NOMO-1 treated with DMSO at 0.1 percent for 48 hours (cell line): ENCODE measurements around the gene NRP1.
"Not testable (repeated sequence)": the region's sequence is repeated elsewhere in the genome, so short reads cannot be mapped to it uniquely, and the experiment has no call there.

Experiments
- DNase-seq: peaks from one replicate; lab custom pipeline; 2025; ENCODE audit not compliant: unreplicated experiment; lab: John Stamatoyannopoulos, UW

NRP1 gene

DNA sequence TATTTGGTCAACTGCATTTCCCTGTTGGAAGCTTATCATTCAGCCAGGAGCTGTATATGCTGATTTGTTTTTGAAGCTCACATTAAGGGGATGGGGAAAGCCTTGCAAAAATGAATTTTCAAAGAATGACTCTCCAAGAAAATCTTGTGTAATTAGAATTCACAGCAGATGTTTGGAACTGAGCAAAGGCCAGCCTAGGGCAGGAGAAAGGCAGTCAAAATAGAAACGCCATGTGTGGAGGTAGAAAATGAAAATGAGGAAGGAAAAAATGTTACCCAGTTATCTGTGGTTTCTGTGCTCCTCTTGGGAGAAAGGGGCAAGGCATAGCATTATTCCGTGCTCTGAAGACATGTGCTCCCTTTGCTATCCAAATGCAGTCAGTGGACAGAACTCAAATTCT, 93.5 kb downstream of the NRP1 start:
- DNase-seq: peak; percentile 9

DNA sequence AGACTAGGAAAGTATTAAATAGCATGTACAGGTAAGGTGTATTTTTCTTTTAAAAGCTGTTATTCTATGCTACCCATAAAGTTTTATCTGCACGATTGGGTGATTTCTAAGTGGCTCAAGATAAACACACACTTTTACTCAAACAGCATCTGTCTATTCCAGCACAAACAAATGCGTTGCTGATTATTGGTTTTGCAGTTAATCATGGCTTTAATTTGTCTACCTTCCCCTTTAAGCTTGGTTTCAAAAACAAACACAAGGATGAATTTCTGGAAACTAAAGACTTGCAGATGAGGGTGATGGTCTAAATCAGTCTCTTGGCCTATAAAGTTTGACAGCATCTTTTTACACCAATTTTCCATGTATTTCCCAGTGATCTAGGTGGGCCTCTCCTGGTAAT, 94.2 kb downstream of the NRP1 start:
- DNase-seq: no peak

DNA sequence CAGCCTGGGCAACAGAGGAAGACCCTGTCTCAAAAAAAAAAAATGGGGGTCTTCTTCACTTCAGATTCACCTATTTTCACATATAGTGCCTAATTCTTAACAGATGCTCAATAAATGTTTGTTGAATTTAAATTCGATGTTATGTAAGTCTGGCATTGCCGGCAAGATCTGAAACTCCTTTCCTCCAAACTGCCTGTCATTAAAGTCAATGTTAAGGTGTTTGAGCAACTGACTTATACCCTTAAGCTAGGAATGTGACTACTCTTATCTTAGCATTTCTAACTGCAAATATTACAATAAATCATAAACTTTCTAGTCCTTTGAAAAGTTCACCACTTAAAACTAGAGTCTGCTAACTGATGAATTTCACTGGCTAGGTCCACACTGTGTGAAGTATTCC, 95.2 kb downstream of the NRP1 start:
- DNase-seq: no peak

DNA sequence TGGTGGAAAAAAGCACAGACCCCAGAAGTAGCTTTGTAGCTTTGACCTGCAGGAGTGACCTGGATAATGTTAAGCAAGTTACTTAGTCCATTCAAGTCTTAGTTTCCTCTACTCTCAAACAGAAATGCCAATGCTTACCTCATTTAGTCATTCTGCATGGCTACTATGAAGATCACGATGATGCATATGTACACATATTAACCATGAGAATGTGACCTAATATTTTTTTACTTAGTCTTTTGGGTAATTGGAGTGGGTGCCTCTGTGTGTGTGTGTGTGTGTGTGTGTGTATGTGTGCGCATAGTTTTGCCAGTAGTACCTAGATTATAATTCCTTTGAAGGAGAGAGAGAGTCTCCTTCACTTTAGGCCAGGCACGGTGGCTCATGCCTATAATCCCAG, 95.8 kb downstream of the NRP1 start:
- no peak for DNase-seq

DNA sequence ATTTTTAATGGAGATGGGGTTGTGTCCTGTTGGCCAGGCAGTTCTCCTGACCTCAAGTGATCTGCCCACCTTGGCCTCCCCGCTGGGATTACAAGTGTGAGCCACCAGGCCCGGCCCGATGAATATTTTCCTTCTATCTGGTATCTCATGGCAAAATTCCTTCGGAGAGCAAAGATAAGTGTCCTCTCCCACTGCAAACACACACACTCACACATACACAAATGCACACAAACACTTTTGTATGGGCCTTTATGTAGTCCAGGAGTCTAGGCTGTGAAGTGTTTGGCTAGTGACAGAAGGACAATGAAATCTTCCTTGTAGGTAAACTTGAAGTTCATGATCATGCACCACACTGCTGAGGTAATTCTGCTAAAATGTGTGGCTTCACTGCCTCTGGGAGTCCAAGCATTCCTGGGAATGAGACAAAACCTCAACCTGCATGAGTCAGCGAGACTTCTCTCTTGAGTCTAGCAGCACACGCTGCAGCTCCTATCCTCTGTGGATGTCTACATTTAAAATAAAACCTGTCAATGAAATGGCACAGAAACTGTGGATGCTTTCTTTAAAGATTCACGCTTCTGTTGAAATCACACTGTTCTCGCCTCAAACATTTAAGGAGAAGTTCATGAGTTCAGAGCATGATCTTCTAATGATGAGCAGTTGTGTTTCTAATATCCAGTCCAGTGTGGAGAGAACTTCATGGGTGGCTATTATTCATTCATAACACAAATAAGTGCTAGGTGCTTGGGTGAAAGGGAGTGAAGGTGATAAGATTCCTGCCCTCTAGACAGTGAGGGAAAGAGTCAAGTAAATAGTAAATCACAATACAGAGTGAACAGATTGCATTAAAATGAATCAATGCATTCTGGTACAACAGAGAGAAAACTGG, 96.5 kb downstream of the NRP1 start:
- no peak for DNase-seq

DNA sequence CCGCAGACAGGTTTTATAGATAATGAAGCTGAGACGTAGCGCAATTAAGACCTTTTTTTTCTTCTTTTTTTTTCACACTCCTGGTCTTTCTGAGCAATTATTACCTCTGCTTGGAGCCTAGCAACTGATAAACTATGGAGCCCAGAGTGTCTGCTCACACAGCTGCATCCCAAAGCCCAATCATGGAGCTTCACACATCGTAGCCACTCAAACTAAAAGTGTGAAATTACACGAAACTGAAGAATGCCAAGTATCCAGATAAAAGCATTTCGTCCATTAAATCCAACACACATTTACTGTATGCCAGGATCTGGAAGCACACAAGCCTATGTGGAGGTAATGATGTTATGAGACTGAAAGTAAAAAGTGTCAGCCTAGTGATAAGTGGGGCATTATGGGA, 97.6 kb downstream of the NRP1 start:
- no peak for DNase-seq

DNA sequence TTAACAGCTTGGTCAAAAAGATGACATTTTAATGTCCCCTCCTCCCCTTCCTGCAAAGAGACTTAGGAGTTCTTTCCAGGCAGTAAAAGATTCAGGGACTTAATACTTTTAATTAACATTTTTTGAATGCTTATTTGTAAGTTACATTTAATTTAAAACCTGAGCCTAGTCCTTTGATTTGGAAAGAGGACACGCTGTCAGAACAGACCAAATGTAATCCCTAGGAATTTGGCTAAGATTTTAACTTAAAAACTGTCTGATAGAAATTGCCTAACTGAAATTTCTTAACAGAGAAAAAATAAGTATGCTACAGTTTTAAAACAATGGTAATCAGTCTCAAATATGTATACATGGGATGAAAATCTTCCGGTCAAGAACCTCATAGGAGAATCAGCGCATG, 98.5 kb downstream of the NRP1 start:
- DNase-seq: no peak

DNA sequence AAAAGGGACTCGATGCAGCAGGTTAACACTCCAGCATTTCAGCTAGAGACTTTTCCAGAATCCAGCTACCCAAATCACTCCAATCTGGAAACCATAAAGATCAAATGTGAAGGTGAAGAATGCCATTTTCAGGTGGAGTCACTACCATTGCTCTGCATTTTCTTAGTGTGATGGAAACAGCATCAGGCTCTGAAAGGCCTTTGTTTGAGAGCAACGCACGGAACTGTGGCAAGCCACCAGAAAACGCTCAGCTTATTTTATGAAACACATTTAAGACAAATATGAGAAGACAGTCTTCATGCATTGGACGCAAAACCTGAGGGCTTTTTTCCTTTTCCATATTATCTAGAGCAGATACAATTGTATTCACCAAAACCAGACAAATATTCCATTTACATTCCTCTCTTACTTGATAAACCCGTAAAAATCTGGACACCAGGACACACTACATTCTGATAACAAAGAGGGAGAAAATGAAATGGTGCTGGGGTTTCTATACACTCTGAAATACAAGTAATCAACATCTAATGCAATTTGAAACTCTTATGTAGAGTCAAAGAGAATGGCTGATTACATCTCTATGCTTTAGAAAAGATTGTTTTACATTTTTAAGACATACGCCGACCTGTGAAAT, 99.1 kb downstream of the NRP1 start:
- DNase-seq: no peak

DNA sequence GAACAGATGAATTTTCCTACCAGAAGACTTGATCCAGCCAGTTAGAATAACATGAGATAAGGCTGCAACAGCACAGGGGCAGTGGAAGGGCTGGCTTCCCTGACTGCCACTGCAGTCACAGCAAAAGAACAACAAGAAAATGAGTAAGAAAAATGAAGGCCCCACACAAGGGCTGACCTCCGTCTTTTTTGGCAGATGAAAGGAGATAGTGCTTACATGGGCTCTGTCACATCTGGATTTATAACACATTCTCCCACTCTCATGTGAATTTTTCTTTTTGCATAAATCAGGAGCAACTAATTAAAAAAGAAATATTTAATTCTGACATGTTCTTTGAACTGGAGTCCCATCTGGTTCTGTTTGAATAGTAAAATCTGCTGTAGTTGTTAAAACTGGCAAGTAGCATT, 99.6 kb downstream of the NRP1 start:
- DNase-seq: no peak

DNA sequence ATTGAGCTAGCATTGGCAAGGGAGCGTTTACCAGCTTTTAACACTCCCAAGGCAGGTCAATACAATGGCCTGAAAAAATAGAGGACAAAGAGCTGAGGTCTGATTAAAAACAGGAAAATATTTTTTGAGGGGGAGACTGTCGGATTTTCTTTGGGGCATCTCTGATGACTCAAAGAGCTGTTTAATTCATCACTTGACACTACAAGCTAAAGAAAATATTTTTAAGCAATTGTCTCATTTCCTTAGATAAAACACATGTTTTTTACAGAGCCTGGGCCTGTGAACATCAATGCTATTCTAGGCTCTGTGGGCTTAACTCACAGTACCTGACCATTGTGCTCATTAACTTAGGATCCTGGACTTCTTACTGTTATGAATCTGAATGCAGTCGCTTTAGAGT, 100.8 kb downstream of the NRP1 start:
- no peak for DNase-seq

DNA sequence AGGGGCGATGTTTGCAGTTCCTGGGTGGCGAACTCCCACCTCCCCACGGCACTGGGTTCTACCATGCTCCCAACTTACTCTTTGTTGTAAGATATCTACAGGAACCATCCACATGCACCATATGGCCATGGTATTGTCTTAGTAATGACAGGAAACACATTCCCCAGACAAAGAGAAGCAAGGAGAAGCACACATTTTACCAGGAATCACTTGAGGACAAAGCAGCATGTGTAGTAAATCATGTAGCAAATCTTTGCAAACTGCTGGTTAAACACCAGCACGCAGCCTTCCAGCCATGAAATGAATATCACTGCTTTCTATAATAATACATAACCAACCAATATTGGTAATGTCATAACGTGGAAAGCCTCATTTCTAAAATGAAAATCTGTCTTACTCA, 101.2 kb downstream of the NRP1 start:
- no peak for DNase-seq

DNA sequence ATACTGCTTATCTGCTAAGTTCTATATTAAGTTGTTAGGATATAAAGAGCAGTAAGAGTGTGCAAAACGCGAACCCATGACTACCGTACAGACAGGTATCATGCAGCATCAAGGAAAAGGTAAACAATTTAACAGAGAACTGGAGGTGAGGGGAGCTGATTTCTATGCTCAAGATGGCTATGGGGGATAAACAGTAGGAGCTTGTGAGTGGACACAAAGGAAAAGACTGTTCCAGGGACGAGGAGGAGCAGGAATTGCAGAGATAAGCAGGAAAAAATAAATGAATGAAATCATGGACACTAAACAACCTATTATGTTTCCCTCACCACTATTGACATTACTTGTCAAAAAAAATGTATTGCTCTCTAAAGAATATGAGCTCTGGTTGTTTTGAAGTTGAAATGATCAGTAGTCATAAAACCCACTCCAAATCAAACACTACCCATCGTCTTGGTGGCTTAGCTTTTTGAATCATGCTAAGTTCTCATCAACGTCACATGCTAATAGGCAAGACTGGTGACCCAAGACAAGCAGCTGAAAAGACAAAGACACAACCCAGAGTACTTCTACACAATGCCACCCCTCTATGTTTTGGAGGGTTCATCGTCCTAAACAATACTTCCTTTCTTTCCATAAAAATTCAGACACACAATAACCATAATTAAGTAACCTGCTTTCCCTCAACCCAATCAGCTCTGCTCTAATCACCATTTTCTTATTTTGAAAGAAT, 102.7 kb downstream of the NRP1 start:
- DNase-seq: no peak

DNA sequence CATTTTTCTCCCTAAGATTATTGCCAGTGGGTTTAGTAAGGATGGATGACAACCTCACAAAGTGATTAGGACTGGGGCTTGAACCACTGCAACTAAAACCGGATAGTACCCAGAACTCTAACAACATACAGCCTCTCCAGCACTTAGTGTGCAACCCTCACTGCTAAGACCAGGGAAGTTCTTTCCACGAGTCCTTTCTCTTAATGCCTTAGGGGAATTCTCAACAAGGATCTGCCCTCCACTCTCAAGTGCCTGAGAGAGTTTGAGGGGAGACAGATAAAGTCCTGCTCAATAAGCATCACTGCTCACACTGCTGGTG, 104.6 kb downstream of the NRP1 start:
- DNase-seq: no peak

DNA sequence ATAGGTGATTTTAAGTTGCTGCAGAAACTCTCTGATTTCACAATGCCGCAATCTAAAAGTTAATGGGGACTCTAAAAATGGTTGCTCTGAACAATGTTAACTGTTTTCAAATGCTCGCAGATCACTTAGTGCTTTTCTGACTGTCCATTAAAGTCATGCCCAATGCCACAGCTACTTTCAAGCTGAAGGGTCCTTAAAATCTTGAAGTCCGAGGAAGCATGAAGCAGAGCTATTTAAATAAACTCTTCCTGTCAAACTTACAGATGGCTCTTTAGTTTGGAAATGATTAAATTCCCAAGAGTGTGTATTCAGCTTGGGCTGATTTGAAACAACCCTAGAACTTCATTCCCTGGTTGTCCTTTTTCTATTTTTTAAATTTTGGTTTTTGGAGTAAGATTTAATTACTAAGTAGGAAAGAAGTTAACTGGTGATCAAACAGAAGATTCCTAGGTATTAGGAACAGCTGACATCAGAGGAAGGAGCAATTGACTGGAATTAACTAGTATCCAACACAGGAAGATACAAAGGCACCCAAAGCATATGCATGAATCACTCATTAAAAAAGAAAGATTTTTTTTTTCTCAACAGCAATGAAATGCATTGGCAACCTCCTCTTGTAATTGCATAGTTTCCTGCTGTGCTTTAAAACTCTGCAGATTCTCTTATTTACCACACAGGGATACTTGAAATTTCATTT, 105.1 kb downstream of the NRP1 start:
- DNase-seq: no peak

DNA sequence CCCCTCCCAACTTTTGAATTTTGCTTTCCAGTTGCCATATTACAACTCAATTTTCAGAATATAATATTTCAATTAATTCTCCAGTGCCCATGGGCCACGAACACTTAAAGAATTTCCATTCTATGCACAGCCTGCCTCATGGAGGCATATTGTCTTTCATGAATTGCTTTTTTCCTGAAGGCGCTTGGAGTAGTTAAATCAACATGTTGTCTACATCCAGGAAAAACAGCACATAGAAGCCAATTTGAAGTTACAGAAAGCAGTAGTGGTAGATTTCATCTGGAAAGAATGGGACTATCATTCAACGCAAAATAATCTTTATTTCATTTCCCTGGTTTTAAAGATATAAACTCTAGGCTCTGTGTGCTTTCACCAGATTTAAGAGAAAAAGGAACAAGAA, 106.0 kb downstream of the NRP1 start:
- DNase-seq: no peak

DNA sequence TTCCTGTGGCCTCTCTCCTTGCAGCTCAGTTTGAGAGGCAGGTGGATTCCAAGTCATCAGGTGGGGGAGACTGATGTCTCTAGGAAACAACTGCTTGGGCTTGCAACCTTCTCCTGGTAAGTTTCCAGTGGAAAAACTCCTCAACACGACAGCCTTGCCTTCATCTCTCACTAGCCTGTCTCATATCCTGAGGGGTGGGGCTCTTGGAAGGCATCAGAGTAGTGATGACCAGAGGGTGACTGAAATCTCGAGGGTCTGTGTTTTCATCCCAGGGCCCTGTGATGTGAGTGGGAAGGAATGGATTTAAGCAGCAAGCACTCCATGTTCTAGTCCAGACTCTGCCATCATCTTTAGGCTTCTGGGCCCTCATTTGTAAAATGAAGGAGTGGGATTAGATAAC, 107.0 kb downstream of the NRP1 start:
- no peak for DNase-seq

DNA sequence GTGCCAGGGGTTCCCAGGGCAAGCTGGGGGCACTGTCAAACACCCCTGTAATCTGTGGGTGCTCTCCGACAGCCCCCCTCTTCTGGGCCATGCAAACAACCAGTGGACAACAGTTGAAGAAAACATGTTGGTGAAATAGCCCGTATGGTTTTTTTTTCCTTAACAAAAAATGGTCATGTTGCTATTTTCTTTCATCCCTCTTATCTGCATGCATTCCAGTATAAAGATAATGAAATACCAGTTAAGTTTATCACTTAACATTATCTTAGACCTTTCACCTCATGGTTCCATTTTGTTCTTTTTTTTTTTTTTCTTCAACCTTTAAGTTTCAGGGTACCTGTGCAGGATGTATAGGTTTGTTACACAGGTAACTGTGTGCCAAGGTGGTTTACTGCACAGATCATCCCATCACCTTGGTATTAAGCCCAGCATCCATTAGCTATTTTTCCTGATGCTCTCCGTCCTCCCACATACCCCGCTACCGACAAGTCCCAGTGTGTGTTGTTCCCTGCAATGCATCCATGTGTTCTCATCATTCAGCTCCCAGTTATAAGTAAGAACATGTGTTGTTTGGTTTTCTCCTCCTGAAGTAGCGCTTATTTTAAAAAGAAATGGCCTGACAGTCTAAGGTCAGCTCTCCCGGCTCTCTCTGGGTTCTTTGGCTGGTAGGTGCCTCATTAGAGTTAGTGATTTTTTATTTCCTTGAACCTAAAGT, 110.1 kb downstream of the NRP1 start:
- DNase-seq: no peak

DNA sequence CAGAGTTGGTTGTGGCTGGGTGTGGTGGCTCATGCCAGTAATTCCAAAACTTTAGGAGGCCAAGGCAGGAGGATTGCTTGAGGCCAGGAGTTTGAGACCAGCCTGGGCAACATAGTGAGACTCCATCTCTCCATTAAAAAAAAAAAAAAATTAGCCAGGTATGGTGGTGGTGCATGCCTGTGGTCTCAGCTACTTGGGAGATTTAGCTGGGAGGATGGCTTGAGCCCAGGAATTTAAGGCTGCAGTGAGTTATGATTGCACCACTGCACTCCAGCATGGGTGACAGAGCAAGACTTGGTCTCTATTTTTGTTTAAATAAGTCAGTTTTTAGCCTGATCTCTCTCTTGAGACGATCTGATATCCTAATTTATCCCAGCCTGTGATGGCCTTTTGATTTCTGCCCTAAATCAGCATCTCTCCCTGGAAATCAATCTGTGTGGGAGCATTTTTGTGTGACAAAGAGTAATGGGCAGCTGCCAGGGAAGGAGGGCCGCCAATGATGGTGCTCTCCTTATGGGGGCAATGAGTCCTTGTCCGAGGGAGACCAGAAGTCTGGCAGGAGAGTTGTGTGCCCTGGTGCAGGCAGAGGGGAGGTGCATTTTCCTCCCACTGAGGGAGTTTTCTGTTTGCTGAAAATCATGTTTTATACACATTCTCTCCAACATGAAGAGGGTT, 111.0 kb downstream of the NRP1 start:
- no peak for DNase-seq

DNA sequence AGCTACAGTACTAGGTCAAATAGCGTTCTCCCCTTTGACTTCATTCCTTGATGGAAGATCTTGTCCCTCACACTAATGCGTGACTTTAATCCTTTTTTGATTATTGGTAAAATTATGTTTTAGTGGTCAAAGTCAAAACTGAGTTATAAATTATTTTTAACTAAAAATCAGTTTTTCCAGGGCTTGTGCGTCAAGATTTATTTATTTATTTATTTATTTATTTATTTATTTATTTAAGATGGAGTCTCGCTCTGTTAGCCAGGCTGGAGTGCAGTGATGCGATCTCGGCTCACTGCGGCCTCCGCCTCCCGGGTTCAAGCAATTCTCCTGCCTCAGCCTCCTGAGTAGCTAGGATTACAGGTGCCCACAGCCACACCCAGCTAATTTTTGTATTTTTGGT, 112.2 kb downstream of the NRP1 start:
- not testable (repeated sequence) for DNase-seq

DNA sequence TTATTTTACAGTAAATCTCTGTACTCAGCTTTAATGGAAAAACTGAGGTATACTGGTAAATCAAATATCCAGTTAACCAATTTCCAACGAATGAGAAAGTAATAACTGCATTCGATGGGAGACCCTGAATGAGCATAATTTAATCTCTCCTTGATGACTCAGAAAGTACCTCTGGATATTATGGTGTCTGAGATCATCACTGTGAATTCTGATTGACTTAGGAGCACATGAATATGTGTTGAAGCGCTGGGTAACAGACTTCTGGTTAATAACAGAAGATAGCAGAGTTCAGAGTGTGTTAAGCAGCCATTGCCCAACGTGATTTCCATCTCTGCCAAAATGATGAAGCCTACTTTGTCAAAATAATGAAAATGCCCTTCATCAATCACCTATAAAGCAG, 116.6 kb downstream of the NRP1 start:
- no peak for DNase-seq
